Measurements from ENCODE around the gene PIGX.

- no peak for TF ChIP-seq ZNF384 (IDR thresholded peaks at IDR 0.05)
- TF ChIP-seq BHLHE40 (IDR thresholded peaks at IDR 0.05; ENCODE audit: borderline replicate concordance) = no peak
- no peak for TF ChIP-seq ELF4 (IDR thresholded peaks at IDR 0.05)
- TF ChIP-seq SP1 (IDR thresholded peaks at IDR 0.05) = no peak
- no peak for TF ChIP-seq NFRKB (IDR thresholded peaks at IDR 0.05)
These were observed 62.1 kb downstream of the PIGX start for GRCh38 chr3:196774191-196774820.
